Camera-type eye (tissue), 1 donor: Measurements from ENCODE around the gene ARRDC3. TPM values are rescaled to one million over a fixed set of nuclear protein-coding genes. Genes with fewer than 3 reads are reported as not detected.

Source experiments
- total RNA-seq: library from RNA; depleted of rRNA; stranded (reverse); fragments of >200 nt; gene quantifications from one replicate; pipeline ENCODE4 v1.2.3, GENCODE V29; 2014

The ARRDC3 gene, protein sequence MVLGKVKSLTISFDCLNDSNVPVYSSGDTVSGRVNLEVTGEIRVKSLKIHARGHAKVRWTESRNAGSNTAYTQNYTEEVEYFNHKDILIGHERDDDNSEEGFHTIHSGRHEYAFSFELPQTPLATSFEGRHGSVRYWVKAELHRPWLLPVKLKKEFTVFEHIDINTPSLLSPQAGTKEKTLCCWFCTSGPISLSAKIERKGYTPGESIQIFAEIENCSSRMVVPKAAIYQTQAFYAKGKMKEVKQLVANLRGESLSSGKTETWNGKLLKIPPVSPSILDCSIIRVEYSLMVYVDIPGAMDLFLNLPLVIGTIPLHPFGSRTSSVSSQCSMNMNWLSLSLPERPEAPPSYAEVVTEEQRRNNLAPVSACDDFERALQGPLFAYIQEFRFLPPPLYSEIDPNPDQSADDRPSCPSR
- 517 TPM for total RNA-seq

DNA sequence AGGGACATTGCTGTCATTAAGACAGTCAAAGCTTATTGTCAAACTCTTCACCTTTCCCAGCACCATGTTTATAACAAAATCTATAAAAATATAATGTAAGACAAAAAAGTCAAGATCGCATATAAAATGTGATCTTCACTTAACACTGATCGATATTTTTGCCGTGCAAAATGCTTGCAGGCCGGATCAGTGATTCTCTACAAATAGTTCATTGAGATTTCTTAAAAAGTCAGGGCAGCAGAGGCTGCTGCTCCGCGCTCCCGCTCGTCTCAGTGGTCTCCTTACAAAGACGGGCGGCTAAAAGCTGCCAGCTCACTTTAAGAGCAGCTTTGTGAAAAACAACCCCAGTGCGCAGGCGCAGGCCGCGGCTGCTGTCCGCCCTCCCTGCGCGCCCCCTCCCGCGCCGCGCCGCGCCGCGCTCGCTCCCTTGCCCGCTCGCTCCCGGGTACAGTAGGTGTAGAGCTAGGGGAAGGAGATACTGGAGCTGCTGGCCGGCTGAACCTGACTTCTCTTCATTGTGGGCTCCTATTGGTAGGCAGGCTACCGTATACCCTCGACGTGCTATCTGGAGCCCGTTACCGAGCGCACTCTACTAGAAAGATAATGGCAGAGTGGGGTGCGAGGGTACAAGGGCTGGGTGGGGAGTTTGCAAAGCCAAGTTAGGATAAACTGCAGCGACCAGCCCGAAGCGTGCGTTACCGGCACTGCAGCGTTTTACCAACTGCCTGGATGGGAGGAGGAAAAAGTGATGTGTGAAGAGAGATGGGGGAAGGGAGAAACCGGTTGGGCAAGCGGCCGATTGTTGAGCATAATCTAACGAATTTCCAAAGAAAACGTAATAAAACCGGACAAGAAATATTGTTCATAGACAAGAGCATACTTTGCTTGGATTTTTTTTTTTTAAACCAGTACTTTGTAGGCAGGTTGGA lies at the start of gene ARRDC3:
TSS of gene ARRDC3 (minus strand) at position 291 of the 929 bp plus-strand sequence. CDS start at position 66, 225 bp downstream.

